T-cell (primary cell): ENCODE measurements around the gene ARHGEF12. TPM values are rescaled to one million over a fixed set of nuclear protein-coding genes. Genes with fewer than 3 reads are reported as not detected.

ENCODE experiments used
- ATAC-seq, 4 experiments: fragments of 200-7000 bp in 3 of 4; fragments of 150-1000 bp in 1 of 4; cut with Tn5 transposase; replicated peaks in 1 of 4; 1 replicate in 3 of 4; 2 replicates in 1 of 4; pipeline ENCODE4 v1.10.0; 2021; ENCODE audit warnings: moderate library complexity in 3 of 4, mild to moderate bottlenecking in 2 of 4, moderate number of reproducible peaks in 1 of 4
- CTCF ChIA-PET, 2 donors: fragments of 300-600 bp; sonication (Branson Sonifier 250); formaldehyde crosslinking; loops; one replicate each; lab custom pipeline; 2022; ENCODE audit warnings: antibody characterized with exemption in 2 of 2; lab: Charles Lee
- POLR2A ChIA-PET, 2 donors: fragments of 300-600 bp; sonication (Branson Sonifier 250); formaldehyde crosslinking; loops; one replicate each; lab custom pipeline; 2022; ENCODE audit warnings: antibody characterized with exemption in 2 of 2; lab: Charles Lee
- DNase-seq, 35 experiments: peaks; one replicate each; pipeline versions ENCODE4 v3.0.0 to v3.0.0-alpha.2; 2013 to 2023
- H3K27ac ChIP-seq: one replicate; pipeline ENCODE4 v1.5.1; 2013; ENCODE audit warnings: low read length
- H3K27me3 ChIP-seq, 2 experiments: replicated peaks in 1 of 2; 1 replicate in 1 of 2; 2 replicates in 1 of 2; pipeline versions ENCODE4 v1.6.1 to v1.7.0; 2013; ENCODE audit warnings: low read length in 1 of 2, mixed read lengths in 1 of 2; ENCODE audit not compliant: control insufficient read depth in 2 of 2, insufficient read depth in 2 of 2; ENCODE audit errors: extremely low read depth in 1 of 2
- H3K36me3 ChIP-seq, 2 donors: 1 replicate in 1 of 2; 2 replicates in 1 of 2; pipeline versions ENCODE4 v1.6.1 to v1.7.0; 2013; ENCODE audit warnings: low read length in 1 of 2; ENCODE audit not compliant: control insufficient read depth in 2 of 2, insufficient read depth in 1 of 2; ENCODE audit errors: extremely low read depth in 1 of 2
- H3K4me1 ChIP-seq, 2 experiments: 1 replicate in 1 of 2; 2 replicates in 1 of 2; pipeline versions ENCODE4 v1.6.1 to v1.7.0; 2013; ENCODE audit warnings: low read length in 2 of 2, mixed read lengths in 1 of 2; ENCODE audit not compliant: insufficient read depth in 2 of 2, control insufficient read depth in 1 of 2; ENCODE audit errors: extremely low read depth in 1 of 2
- H3K4me3 ChIP-seq, 2 donors: 1 replicate in 1 of 2; 2 replicates in 1 of 2; pipeline versions ENCODE4 v1.5.1 to v1.7.0; 2013; ENCODE audit warnings: mild to moderate bottlenecking in 2 of 2, low read length in 1 of 2, moderate library complexity in 1 of 2; ENCODE audit not compliant: control insufficient read depth in 1 of 2; ENCODE audit errors: extremely low read depth in 1 of 2
- H3K9me3 ChIP-seq: 2 replicates; pipeline ENCODE4 v1.7.0; 2013
- H3K27ac Mint-ChIP-seq, 2 donors: one replicate each; pipeline ENCODE4 v1.8.0; 2020 to 2021; ENCODE audit warnings: mild to moderate bottlenecking in 2 of 2, mixed read lengths in 2 of 2
- H3K27me3 Mint-ChIP-seq, 2 donors: one replicate each; pipeline ENCODE4 v1.8.0; 2021 to 2022; ENCODE audit warnings: mixed read lengths in 2 of 2
- H3K36me3 Mint-ChIP-seq: one replicate; pipeline ENCODE4 v1.8.0; 2021; ENCODE audit warnings: mixed read lengths
- H3K4me1 Mint-ChIP-seq, 3 donors: one replicate each; pipeline ENCODE4 v1.8.0; 2020 to 2022; ENCODE audit warnings: mixed read lengths in 3 of 3, mild to moderate bottlenecking in 1 of 3
- H3K4me3 Mint-ChIP-seq, 3 donors: one replicate each; pipeline ENCODE4 v1.8.0; 2020 to 2022; ENCODE audit warnings: mild to moderate bottlenecking in 3 of 3, mixed read lengths in 3 of 3, moderate library complexity in 3 of 3
- H3K9me3 Mint-ChIP-seq, 3 donors: one replicate each; pipeline ENCODE4 v1.8.0; 2020 to 2022; ENCODE audit warnings: mixed read lengths in 3 of 3
- WGBS: methylation state at CpG from one replicate; pipeline ENCODE4 v1.1.5; 2013; ENCODE audit warnings: missing lambda C conversion rate; ENCODE audit not compliant: insufficient coverage; 5-methylcytosine and 5-hydroxymethylcytosine counted together
- total RNA-seq, 35 experiments: library from RNA in 6 of 35; stranded (reverse) in 6 of 35; fragments of 120-200 nt in 1 of 35; gene quantifications; one replicate each; pipeline versions ENCODE4 v1.2.1 to v1.2.4 and lab custom pipeline; 2013 to 2026

The ARHGEF12 gene
- total RNA-seq, 5 donors from 2014 or later (not counting 1 experiment from before 2014, with no cell fraction given): 4.8 to 12.8 (median 8.0) TPM

DNA sequence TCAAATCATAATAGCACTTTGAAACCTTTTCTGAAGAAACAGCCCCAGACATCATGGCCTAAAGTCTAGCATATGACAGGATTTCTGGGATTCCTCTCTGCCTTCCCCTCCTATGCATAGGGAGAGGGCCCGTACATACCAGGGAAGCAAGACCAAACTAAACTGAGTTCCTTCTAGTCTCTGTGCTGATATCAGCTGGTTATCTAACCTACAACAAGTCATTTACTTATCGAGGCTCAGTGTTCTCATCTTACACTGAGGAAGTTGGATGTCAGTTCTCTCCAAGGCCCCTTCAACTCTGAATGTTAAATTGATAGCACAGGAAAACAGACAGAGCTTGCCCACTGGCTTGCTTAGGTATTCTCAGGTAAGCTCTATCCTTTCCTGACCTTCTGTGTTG, 158.4 kb downstream of the ARHGEF12 start:
- no peak overlapping the region for H3K4me3 ChIP-seq
- H3K4me1 ChIP-seq: no peaks in the 10 kb centered on the region
- Mint-ChIP-seq H3K36me3 (no peaks in the 10 kb centered on the region), H3K4me1 (no peaks in the 10 kb centered on the region), H3K4me3 (no peak overlapping the region), H3K27ac (no peak overlapping the region), H3K27me3 (peaks cover 18% of the 10 kb centered on the region in 2 donors), H3K9me3 (no peaks in the 10 kb centered on the region)
- no peaks in the 10 kb centered on the region for H3K9me3 ChIP-seq
- no peak for ATAC-seq
- H3K36me3 ChIP-seq: no peaks in the 10 kb centered on the region
- ChIA-PET CTCF (no interaction called here), POLR2A (interaction anchor here in 1 of 2 donors (0.5 kb wide), 1 partner anchor 75 kb away, joined by 3 read pairs; no protein-coding TSS in a partner anchor)
- no CpG with 5 or more reads among the region's 2 CpGs for WGBS
- H3K27me3 ChIP-seq: peaks cover 2 to 9% of the 10 kb centered on the region in 2 experiments
- no peak for DNase-seq
- H3K27ac ChIP-seq: no peak overlapping the region

- H3K4me3 Mint-ChIP-seq: no peak overlapping the region
- peaks cover 46% of the 10 kb centered on the region in 2 donors for H3K27me3 Mint-ChIP-seq
- Histone ChIP-seq H3K27ac (no peak overlapping the region), H3K4me3 (no peak overlapping the region), H3K36me3 (no peaks in the 10 kb centered on the region), H3K9me3 (no peaks in the 10 kb centered on the region), H3K27me3 (peaks cover 6 to 26% of the 10 kb centered on the region in 2 experiments), H3K4me1 (no peaks in the 10 kb centered on the region)
- DNase-seq (no peak), ATAC-seq (no peak)
- no peaks in the 10 kb centered on the region for H3K4me1 Mint-ChIP-seq
- WGBS: 88% methylated on average over 4 of the region's 8 CpGs
- ChIA-PET POLR2A (no interaction called here), CTCF (no interaction called here)
- no peaks in the 10 kb centered on the region for H3K36me3 Mint-ChIP-seq
- H3K9me3 Mint-ChIP-seq: no peaks in the 10 kb centered on the region
- no peak overlapping the region for H3K27ac Mint-ChIP-seq
Measured at GRCh38 chr11:120499088-120499487, 162.9 kb downstream of the ARHGEF12 start.

- ChIA-PET POLR2A (no interaction called here), CTCF (no interaction called here)
- no peaks in the 10 kb centered on the region for H3K4me1 Mint-ChIP-seq
- WGBS: 100% methylated on average over 1 of the region's 5 CpGs
- Histone ChIP-seq H3K27ac (no peak overlapping the region), H3K4me3 (no peak overlapping the region), H3K9me3 (no peaks in the 10 kb centered on the region), H3K27me3 (peaks cover 6 to 30% of the 10 kb centered on the region in 2 experiments), H3K4me1 (no peaks in the 10 kb centered on the region), H3K36me3 (no peaks in the 10 kb centered on the region)
- H3K9me3 Mint-ChIP-seq: no peaks in the 10 kb centered on the region
- no peak for ATAC-seq
- H3K27me3 Mint-ChIP-seq: peaks cover 52% of the 10 kb centered on the region in 2 donors
- H3K4me3 Mint-ChIP-seq: no peak overlapping the region
- no peaks in the 10 kb centered on the region for H3K36me3 Mint-ChIP-seq
- peak overlapping the region in 1 of 2 donors; percentile 20 for H3K27ac Mint-ChIP-seq
- no peak for DNase-seq
Measured at GRCh38 chr11:120499859-120500258, 163.6 kb downstream of the ARHGEF12 start.

- ATAC-seq (no peak), DNase-seq (no peak)
- H3K9me3 Mint-ChIP-seq: no peaks in the 10 kb centered on the region
- H3K4me1 Mint-ChIP-seq: no peaks in the 10 kb centered on the region
- Histone ChIP-seq H3K27ac (no peak overlapping the region), H3K9me3 (no peaks in the 10 kb centered on the region), H3K4me3 (no peak overlapping the region), H3K27me3 (peaks cover 6 to 32% of the 10 kb centered on the region in 2 experiments), H3K4me1 (no peaks in the 10 kb centered on the region), H3K36me3 (no peaks in the 10 kb centered on the region)
- H3K36me3 Mint-ChIP-seq: no peaks in the 10 kb centered on the region
- ChIA-PET CTCF (no interaction called here), POLR2A (no interaction called here)
- peaks cover 51 to 53% of the 10 kb centered on the region in 2 donors for H3K27me3 Mint-ChIP-seq
- H3K27ac Mint-ChIP-seq: no peak overlapping the region
- no peak overlapping the region for H3K4me3 Mint-ChIP-seq
- WGBS: 100% methylated on average over 2 of the region's 14 CpGs
Measured at GRCh38 chr11:120500414-120501071, 164.3 kb downstream of the ARHGEF12 start.

DNA sequence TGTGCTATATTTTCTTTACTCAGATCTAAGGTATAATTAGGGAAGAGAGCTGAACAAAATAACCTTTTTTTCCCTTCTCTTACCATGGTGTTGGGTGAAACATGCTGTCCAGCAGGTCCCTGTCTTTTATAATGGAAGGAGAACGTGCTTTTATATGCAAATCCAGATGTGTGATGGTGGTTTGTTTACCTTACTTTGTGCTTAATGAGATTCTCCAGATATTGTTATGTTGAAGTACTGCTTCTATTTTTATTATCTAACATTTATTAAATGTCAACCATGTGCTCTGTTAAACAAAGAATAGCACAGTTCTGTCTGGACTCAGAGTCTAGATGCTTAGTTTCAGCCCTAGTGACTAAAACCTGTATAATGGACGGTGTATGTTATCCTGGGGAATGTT, 165.2 kb downstream of the ARHGEF12 start:
- Mint-ChIP-seq H3K4me3 (no peak overlapping the region), H3K27me3 (peaks cover 55 to 56% of the 10 kb centered on the region in 2 donors), H3K4me1 (no peaks in the 10 kb centered on the region), H3K27ac (no peak overlapping the region), H3K9me3 (no peaks in the 10 kb centered on the region), H3K36me3 (no peaks in the 10 kb centered on the region)
- no peaks in the 10 kb centered on the region for H3K4me1 ChIP-seq
- CTCF ChIA-PET: interaction anchor here in 1 of 2 donors (0.7 kb wide), 1 partner anchor 350 kb away, joined by 3 read pairs; no protein-coding TSS in a partner anchor
- H3K27me3 ChIP-seq: peaks cover 5 to 33% of the 10 kb centered on the region in 2 experiments
- no CpG with 5 or more reads among the region's 2 CpGs for whole genome bisulfite sequencing
- H3K36me3 ChIP-seq: no peaks in the 10 kb centered on the region
- ATAC-seq (no peak), DNase-seq (no peak)
- H3K9me3 ChIP-seq: no peaks in the 10 kb centered on the region
- H3K4me3 ChIP-seq: no peak overlapping the region
- POLR2A ChIA-PET: no interaction called here
- H3K27ac ChIP-seq: no peak overlapping the region

DNA sequence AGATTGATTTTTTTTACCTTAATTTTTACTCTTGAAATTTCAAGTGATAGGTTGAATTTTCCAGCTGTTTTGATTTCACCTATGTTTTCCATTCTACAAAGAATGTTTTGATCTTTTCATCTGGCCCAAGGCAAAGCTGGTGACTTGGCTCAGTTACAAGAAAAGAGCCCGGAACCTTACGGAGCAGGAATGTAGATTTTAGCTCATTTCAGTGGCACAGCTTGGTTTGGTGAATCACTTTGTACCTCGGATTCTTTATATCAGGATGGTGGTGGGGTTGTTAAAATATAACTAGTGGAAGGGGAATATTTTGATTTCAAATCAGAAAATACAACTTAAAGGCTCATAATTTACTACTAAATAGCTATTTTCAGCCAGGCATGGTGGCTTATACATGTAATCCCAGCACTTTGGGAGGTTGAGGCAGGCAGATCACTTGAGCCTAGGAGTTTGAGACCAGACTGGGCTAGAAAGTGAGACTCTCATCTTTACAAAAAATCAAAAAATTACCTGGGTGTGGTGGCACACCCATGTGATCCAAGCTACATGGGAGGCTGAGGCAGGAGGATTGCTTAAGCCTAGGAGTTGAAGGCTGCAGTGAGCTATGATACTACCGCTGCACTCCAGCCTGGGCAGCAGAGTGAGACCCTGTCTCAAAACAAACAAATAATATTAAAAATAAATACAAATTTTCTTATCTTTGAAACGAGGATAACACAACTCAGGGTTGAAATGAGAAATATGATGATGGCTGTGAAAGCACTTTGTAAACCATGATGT, 166.0 kb downstream of the ARHGEF12 start:
- Histone ChIP-seq H3K9me3 (no peaks in the 10 kb centered on the region), H3K36me3 (no peaks in the 10 kb centered on the region), H3K4me3 (no peak overlapping the region), H3K27ac (no peak overlapping the region), H3K4me1 (no peaks in the 10 kb centered on the region), H3K27me3 (peaks cover 5 to 30% of the 10 kb centered on the region in 2 experiments)
- 80% methylated on average over 1 of the region's 5 CpGs for WGBS
- ATAC-seq: no peak
- Mint-ChIP-seq H3K36me3 (no peaks in the 10 kb centered on the region), H3K4me1 (no peaks in the 10 kb centered on the region), H3K27me3 (peaks cover 54 to 60% of the 10 kb centered on the region in 2 donors), H3K27ac (no peak overlapping the region), H3K9me3 (no peaks in the 10 kb centered on the region), H3K4me3 (no peak overlapping the region)
- no peak for DNase-seq
- ChIA-PET CTCF (interaction anchor here in 1 of 2 donors (0.6 kb wide), 1 partner anchor 1178 kb away, joined by 6 read pairs; no protein-coding TSS in a partner anchor), POLR2A (no interaction called here)
